ENCODE data around the gene CELA2A. TPM values are rescaled to one million over a fixed set of nuclear protein-coding genes. Genes with fewer than 3 reads are reported as not detected.
A peak's percentile ranks its signal among the peaks of the same experiment; 100 is the strongest.
"Not testable (repeated sequence)": the region's sequence is repeated elsewhere in the genome, so short reads cannot be mapped to it uniquely, and the experiment has no call there.

Gene CELA2A
- total RNA-seq, 1 donor from 2014 or later: not detected

- DNase-seq (ENCODE audit: low read depth): not testable (repeated sequence)
These were observed 10.6 kb downstream of the CELA2A start for GRCh38 chr1:15466955-15467625.

- no peak for DNase-seq (ENCODE audit: low read depth)
These were observed 11.6 kb downstream of the CELA2A start for GRCh38 chr1:15468145-15468544.

GRCh38 chr1:15469361-15469760 lies 12.8 kb downstream of the CELA2A start:
- DNase-seq (ENCODE audit: low read depth): no peak

- DNase-seq (ENCODE audit: low read depth): peak; percentile 98
These were observed 13.4 kb downstream of the CELA2A start for GRCh38 chr1:15469821-15470448.

- DNase-seq (ENCODE audit: low read depth): peak; percentile 60
These were observed 14.5 kb downstream of the CELA2A start for GRCh38 chr1:15471067-15471466.

GRCh38 chr1:15471723-15472122 lies 15.2 kb downstream of the CELA2A start:
- not testable (repeated sequence) for DNase-seq (ENCODE audit: low read depth)

- no peak for DNase-seq (ENCODE audit: low read depth)
These were observed 16.1 kb downstream of the CELA2A start for GRCh38 chr1:15472587-15472986.

GRCh38 chr1:15475752-15476314 lies 19.3 kb downstream of the CELA2A start, which contains the start of gene CELA2B:
Gene CELA2B (plus strand): TSS chr1:15476104. CDS start chr1:15476126, 22 bp downstream.
- DNase-seq (ENCODE audit: low read depth): no peak

GRCh38 chr1:15476927-15477326 lies 20.4 kb downstream of the CELA2A start:
- no peak for DNase-seq (ENCODE audit: low read depth)

GRCh38 chr1:15477646-15478212 lies 21.2 kb downstream of the CELA2A start:
- no peak for DNase-seq (ENCODE audit: low read depth)

- DNase-seq (ENCODE audit: low read depth): no peak
These were observed 23.3 kb downstream of the CELA2A start for GRCh38 chr1:15479654-15480347.

GRCh38 chr1:15482455-15482854 lies 25.9 kb downstream of the CELA2A start:
- DNase-seq (ENCODE audit: low read depth): not testable (repeated sequence)

- DNase-seq (ENCODE audit: low read depth): not testable (repeated sequence)
These were observed 26.5 kb downstream of the CELA2A start for GRCh38 chr1:15482983-15483543.

- no peak for DNase-seq (ENCODE audit: low read depth)
These were observed 27.4 kb downstream of the CELA2A start for GRCh38 chr1:15483971-15484370.

GRCh38 chr1:15484443-15484842 lies 27.9 kb downstream of the CELA2A start:
- peak; percentile 55 for DNase-seq (ENCODE audit: low read depth)

- no peak for DNase-seq (ENCODE audit: low read depth)
These were observed 29.1 kb downstream of the CELA2A start for GRCh38 chr1:15485636-15486035.

- DNase-seq (ENCODE audit: low read depth): not testable (repeated sequence)
These were observed 30.5 kb downstream of the CELA2A start for GRCh38 chr1:15486844-15487610.

GRCh38 chr1:15488371-15488770 lies 31.8 kb downstream of the CELA2A start:
- no peak for DNase-seq (ENCODE audit: low read depth)

GRCh38 chr1:15489052-15489736 lies 32.7 kb downstream of the CELA2A start:
- DNase-seq (ENCODE audit: low read depth): peak; percentile 99

GRCh38 chr1:15491010-15491409 lies 34.5 kb downstream of the CELA2A start:
- DNase-seq (ENCODE audit: low read depth): not testable (repeated sequence)

Data from myocyte (in vitro differentiated cells).